Fibroblast of skin of right quadriceps (primary cell): Measurements from ENCODE around the gene POP4.
A peak's percentile ranks its signal among the peaks of the same experiment; 100 is the strongest.
"Not testable (repeated sequence)": the region's sequence is repeated elsewhere in the genome, so short reads cannot be mapped to it uniquely, and the experiment has no call there.

Source experiments
- DNase-seq: peaks from one replicate; pipeline ENCODE4 v3.0.0-alpha.2; 2013

POP4 gene, protein sequence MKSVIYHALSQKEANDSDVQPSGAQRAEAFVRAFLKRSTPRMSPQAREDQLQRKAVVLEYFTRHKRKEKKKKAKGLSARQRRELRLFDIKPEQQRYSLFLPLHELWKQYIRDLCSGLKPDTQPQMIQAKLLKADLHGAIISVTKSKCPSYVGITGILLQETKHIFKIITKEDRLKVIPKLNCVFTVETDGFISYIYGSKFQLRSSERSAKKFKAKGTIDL

DNA sequence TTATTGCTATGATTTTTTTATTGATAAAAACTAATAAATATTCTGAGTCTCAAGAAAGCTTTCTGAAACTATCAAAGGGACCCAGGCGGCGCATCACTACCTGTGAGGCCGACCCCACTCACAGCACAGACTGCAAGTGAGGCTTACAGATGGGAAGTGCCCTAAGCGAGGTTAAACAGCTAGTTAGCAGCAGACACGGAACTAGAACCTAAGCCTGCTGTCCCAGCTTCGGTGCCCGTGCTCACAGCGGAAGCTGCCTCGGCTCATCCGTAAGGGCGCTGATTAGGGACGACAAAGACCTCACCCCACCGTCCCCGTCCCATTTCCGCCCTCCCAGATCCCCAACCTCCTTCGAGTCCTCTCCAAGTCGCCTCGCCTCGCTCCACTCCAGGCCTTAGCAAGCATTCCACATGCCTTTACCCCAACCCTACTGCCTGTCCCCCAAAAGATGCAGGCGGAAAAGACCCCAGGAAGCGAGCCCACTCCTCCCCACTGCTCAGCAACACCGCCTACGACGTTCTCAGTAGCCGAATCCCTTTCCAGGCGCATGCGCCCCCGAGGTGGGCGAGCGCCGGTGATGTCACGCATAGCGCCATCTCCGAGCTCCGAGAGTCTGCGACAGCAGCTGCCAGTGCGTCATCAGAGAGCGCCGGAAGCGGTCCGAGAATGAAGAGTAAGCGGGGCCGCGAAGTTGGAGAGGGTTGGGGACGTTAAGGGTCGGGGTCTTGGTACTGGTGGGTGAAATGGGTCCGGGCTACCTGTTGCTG, at the start of gene POP4:
Gene POP4, plus strand, starts transcription at position 631 of the 767 bp plus-strand sequence. Its CDS starts 36 bp downstream, at position 667.
- peak; percentile 94 for DNase-seq

- DNase-seq, result not testable (repeated sequence)
Observed at GRCh38 chr19:29559110-29559509, 47.0 kb upstream of the POP4 start.

DNA sequence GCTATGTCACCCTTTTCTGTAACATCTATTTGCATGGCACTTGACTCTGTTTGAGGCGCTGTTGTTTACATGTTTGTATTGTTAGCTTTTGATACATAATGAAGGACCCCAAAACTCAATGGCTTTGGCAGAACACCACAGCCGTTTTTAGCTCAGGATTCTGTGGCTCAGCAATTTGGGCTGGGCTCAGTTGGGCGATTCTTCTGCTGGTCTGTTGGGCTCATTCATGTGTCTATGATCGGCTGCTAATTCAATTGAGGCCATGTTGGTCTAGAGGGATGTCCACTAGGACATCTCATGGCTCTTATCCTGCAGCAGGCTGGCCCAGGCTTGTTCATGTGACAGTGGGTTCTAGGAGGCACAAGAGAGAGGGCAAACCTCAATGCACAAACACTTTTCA, 46.3 kb upstream of the POP4 start:
- no peak for DNase-seq

DNA sequence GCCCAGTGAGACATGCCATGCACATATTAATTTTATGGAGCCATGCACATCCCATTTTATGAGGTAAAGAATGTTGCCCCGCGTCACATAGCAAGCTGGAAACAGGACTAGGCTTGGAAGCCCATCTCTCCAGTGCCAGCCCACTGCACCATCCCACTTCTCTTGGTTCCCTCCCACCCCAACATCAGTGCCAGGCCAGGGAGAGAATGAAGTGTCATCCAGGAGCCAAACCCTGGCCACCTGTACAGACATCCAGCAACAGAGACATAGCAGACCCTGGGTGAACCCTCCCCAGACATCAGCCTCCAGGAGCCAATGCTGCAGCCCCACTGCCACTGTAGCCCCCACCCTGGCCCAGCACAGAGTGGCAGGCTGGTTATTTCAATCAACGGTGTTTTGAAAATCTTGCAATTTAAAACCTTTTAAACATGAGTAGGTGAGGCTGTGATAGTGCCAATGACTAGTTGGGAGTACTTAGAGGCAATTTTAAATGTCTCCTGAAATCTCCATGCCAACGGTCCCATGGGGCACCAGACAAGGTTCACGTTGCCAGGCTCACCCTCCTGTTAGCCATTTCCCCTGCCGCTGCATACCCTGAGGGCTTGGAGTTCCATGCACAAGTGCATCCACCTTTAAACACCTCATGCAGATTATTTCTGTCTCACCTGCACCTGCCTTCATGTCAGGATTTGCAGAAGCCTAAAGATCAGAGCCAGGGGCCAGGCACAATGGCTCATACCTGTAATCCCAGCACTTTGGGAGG, 45.6 kb upstream of the POP4 start:
- no peak for DNase-seq

GRCh38 chr19:29561601-29562000, 44.5 kb upstream of the POP4 start:
- DNase-seq, result no peak

GRCh38 chr19:29562299-29563297, 43.5 kb upstream of the POP4 start:
- no peak for DNase-seq

GRCh38 chr19:29563486-29564101, 42.5 kb upstream of the POP4 start:
- DNase-seq, result no peak

GRCh38 chr19:29564574-29565005, 41.5 kb upstream of the POP4 start:
- no peak for DNase-seq

- no peak for DNase-seq
Observed at GRCh38 chr19:29565171-29565570, 40.9 kb upstream of the POP4 start.

DNA sequence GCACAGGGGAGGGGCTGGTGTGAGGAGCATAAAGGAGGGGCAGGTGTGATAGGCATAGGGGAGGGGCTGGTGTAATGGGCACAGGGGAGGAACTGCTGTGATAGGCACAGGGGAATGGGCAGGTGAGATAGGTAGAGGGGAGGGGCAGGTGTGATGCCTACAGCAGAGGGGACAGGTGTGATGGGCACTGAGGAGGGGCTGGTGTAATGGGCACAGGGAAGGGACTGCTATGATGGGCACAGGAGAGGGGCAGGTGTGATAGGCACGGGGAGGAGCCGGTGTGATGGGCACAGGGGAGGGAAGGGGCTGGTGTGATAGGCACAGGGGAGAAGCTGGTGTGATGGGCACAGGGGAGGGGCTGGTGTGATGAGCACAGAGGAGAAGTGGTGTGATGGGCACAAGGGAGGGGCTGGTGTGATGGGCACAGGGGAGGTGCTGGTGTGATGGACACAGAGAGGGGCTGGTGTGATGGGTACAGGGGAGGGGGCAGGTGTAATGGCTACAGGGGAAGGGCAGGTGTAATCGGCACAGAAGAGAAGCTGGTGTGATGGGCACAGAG, 39.5 kb upstream of the POP4 start:
- no peak for DNase-seq

DNA sequence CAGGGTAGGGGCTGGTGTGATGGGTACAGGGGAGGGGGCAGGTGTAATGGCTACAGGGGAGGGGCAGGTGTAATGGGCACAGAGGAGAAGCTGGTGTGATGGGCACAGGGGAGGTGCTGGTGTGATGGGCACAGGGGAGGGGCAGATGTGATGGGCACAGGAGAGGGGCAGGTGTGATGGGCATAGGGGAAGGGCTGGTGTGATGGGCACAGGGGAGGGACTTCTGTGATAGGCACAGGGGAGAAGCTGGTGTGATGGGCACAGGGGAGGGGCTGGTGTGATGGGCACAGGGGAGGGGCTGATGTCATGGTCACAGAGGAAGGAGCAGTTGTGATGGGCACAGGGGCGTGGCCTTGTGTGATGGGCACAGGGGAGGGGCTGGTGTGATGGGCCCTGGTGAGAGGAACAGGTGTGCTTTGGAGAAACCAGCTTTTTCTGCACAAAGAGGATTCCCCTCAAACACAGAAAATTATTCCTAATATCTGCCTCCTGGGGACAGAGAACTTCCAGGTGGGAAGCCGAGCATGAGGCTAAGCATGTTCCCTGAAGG, 38.6 kb upstream of the POP4 start:
- no peak for DNase-seq

- no peak for DNase-seq
Observed at GRCh38 chr19:29568036-29569025, 37.8 kb upstream of the POP4 start.

DNA sequence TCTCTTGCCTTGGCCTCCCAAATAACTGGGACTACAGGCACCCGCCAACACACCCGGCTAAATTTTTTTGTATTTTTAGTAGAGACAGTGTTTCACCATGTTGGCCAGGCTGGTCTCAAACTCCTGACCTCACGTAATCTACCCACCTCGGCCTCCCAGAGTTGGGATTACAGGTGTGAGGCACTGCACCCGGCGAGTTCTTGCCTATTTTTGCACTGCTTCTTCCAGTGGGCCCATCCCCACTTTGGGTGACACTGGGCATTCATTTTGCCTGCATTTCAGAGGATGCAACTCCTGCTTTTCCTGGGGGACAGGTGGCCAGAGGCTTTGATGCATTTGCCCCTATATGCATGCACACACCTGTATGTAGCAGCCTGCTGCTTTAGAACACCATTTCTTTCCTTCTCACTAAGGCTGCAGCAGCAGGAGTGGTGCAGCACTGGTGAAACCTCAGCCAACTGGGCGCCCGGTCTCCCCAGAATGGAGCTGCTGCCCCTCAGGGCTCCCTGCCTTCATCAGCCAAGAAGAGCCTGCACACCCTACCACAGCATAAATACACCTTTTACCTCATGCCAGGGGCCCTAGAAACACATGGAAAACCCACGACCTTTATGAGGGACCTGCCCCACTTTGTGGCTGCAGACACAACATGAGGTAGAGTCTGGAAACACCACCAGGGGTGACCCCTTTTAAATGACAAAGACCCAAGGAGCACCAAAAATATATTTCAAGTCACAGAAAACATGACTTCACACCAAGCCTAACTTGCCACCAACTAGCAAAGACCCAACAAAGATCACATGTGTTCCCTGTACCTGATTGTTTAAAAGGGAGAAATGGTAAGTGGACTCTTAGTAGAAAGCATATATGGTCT, 36.8 kb upstream of the POP4 start:
- DNase-seq, result no peak

DNA sequence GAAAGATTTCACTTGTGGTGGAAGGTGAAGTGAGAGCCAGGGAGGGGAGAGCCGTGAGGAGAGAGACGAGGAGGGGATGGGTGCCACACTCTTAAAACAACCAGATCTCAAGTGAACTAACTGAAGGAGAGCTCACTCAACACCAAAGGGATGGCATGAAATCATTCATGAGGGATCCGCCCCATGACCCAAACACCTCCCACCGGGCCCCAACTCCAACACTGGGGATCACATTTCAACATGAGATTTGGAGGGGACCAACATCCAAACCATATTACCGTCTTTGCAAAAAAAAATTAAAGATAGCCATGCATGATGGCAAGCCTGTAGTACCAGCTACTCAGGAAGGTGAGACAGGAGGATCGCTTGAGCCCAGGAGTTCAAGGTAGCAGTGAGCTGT, 34.9 kb upstream of the POP4 start:
- no peak for DNase-seq

GRCh38 chr19:29573486-29573885, 32.6 kb upstream of the POP4 start:
- no peak for DNase-seq

DNA sequence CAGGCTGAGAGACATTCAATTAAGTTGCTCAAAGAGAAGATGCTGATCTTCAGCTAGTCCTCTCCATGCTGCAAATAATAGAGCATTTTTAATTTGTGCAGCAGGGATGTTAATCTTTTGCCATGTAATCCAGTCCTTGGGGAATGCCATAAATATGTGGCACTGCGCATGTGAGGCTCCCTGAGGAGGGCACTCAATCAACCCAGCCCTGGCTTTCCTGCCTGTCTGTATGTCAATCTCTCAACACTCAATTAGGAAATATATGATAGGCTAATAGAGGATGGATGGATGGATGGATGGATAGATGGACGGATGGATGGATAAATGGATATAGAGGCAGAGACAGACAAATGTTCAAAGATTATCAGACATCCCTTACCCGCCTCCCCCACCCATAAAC, 31.6 kb upstream of the POP4 start:
- no peak for DNase-seq

DNA sequence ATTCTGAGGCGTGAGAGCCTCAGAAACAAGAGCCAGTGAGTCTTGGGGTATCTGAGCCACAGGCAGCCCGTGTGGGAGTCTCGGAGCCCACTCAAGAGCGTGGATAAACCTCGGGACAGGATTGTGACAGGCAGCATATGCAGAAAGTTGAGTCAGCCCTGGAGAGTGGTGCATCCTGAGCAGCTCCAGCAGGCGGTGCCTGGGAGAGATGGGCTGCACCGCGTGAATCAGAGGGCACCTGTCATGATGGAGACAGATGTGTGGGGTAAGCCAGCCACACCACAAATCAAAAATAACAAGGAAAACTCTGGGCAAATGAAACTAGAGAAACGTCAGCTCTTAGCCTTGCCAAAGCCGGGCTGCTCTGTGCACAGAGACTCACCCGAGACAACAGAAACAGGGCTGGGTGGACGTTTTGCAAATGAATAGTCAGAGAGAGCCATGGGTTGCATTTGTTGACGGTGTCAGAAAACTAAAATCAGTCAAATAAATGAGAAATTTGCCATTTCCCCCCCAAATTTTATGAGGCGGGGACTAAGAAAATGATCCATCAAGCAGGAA, 30.0 kb upstream of the POP4 start:
- no peak for DNase-seq

- peak; percentile 6 for DNase-seq
Observed at GRCh38 chr19:29576761-29577648, 29.1 kb upstream of the POP4 start.
